Mesenchymal stem cell (in vitro differentiated cells and primary cell): ENCODE measurements around the gene MPST.
A peak's percentile ranks its signal among the peaks of the same experiment; 100 is the strongest.

Source experiments
- DNase-seq: peaks from one replicate; pipeline ENCODE4 v3.0.0-alpha.2; 2013
- H2AFZ ChIP-seq: one replicate; pipeline ENCODE4 v1.6.1; 2013; ENCODE audit warnings: low read depth, mild to moderate bottlenecking, control low read depth, inconsistent platforms, low read length, moderate library complexity
- H2AK5ac ChIP-seq: 2 replicates; pipeline ENCODE4 v1.6.1; 2013; ENCODE audit warnings: low read length, moderate library complexity, mild to moderate bottlenecking, inconsistent platforms; ENCODE audit not compliant: severe bottlenecking
- H2BK120ac ChIP-seq: one replicate; pipeline ENCODE4 v1.6.1; 2013; ENCODE audit warnings: low read depth, mild to moderate bottlenecking, inconsistent platforms, low read length, moderate library complexity
- H2BK12ac ChIP-seq, 2 experiments: one replicate each; pipeline ENCODE4 v1.6.1; 2013; ENCODE audit warnings: inconsistent platforms in 2 of 2, low read length in 2 of 2, mild to moderate bottlenecking in 2 of 2, moderate library complexity in 2 of 2, control low read depth in 1 of 2
- H2BK15ac ChIP-seq: one replicate; pipeline ENCODE4 v1.6.1; 2013; ENCODE audit warnings: mild to moderate bottlenecking, low read depth, inconsistent platforms; ENCODE audit not compliant: poor library complexity, severe bottlenecking
- H2BK5ac ChIP-seq: 2 replicates; pipeline ENCODE4 v1.6.1; 2013; ENCODE audit warnings: low read depth, mild to moderate bottlenecking, low read length, control low read depth, inconsistent platforms; ENCODE audit not compliant: poor library complexity, severe bottlenecking
- H3K14ac ChIP-seq, 2 experiments: one replicate each; pipeline ENCODE4 v1.6.1; 2013; ENCODE audit warnings: inconsistent platforms in 2 of 2, low read length in 2 of 2, control low read depth in 1 of 2, mild to moderate bottlenecking in 1 of 2, moderate library complexity in 1 of 2
- H3K18ac ChIP-seq, 2 experiments: one replicate each; pipeline ENCODE4 v1.6.1; 2013; ENCODE audit warnings: inconsistent platforms in 2 of 2, low read length in 2 of 2, control low read depth in 1 of 2, low read depth in 1 of 2, mild to moderate bottlenecking in 1 of 2
- H3K23ac ChIP-seq, 2 experiments: one replicate each; pipeline ENCODE4 v1.6.1; 2013; ENCODE audit warnings: inconsistent platforms in 2 of 2, low read length in 2 of 2, mild to moderate bottlenecking in 2 of 2, moderate library complexity in 2 of 2, control low read depth in 1 of 2
- H3K27ac ChIP-seq: 2 replicates; pipeline ENCODE4 v1.5.1; 2013; ENCODE audit warnings: mild to moderate bottlenecking, moderate library complexity, low read length, control low read depth, inconsistent platforms; ENCODE audit not compliant: poor library complexity, severe bottlenecking
- H3K27me3 ChIP-seq, 2 experiments: 2 replicates each; pipeline versions ENCODE4 v1.6.1 to v1.7.0; 2013; ENCODE audit warnings: low read length in 2 of 2, mild to moderate bottlenecking in 2 of 2, moderate library complexity in 2 of 2, control low read depth in 1 of 2, inconsistent platforms in 1 of 2; ENCODE audit not compliant: control insufficient read depth in 1 of 2, insufficient read depth in 1 of 2
- H3K36me3 ChIP-seq, 2 experiments: 2 replicates each; pipeline versions ENCODE4 v1.6.1 to v1.7.0; 2013; ENCODE audit warnings: low read length in 2 of 2, control low read depth in 1 of 2, inconsistent platforms in 1 of 2, low read depth in 1 of 2, mild to moderate bottlenecking in 1 of 2; ENCODE audit not compliant: insufficient read depth in 2 of 2, control insufficient read depth in 1 of 2
- H3K4ac ChIP-seq, 2 experiments: one replicate each; pipeline ENCODE4 v1.6.1; 2013; ENCODE audit warnings: inconsistent platforms in 2 of 2, low read length in 2 of 2, mild to moderate bottlenecking in 2 of 2, moderate library complexity in 2 of 2, control low read depth in 1 of 2, low read depth in 1 of 2
- H3K4me1 ChIP-seq: 2 replicates; pipeline ENCODE4 v1.6.1; 2013; ENCODE audit warnings: low read depth, low read length, control low read depth; ENCODE audit not compliant: control insufficient read depth, insufficient read depth
- H3K4me2 ChIP-seq: 2 replicates; pipeline ENCODE4 v1.6.1; 2013; ENCODE audit warnings: low read length, mild to moderate bottlenecking, inconsistent platforms; ENCODE audit not compliant: poor library complexity, severe bottlenecking
- H3K4me3 ChIP-seq, 2 experiments: 2 replicates each; pipeline versions ENCODE4 v1.5.1 to v1.7.0; 2013; ENCODE audit warnings: low read length in 2 of 2, mild to moderate bottlenecking in 2 of 2, control low read depth in 1 of 2, low read depth in 1 of 2; ENCODE audit not compliant: insufficient read depth in 1 of 2
- H3K79me1 ChIP-seq: replicated peaks from 2 replicates; pipeline ENCODE4 v1.6.1; 2013; ENCODE audit warnings: mild to moderate bottlenecking, control low read depth, low read length, inconsistent platforms; ENCODE audit not compliant: poor library complexity, severe bottlenecking
- H3K9ac ChIP-seq: 2 replicates; pipeline ENCODE4 v1.7.0; 2013; ENCODE audit warnings: mild to moderate bottlenecking, low read length, moderate library complexity
- H3K9me3 ChIP-seq: 2 replicates; pipeline ENCODE4 v1.7.0; 2013; ENCODE audit warnings: mild to moderate bottlenecking, low read length; ENCODE audit not compliant: control insufficient read depth
- H4K8ac ChIP-seq: one replicate; pipeline ENCODE4 v1.6.1; 2013; ENCODE audit warnings: inconsistent platforms, mild to moderate bottlenecking, low read length, moderate library complexity
- H4K91ac ChIP-seq: one replicate; pipeline ENCODE4 v1.6.1; 2013; ENCODE audit warnings: mild to moderate bottlenecking, low read length, inconsistent platforms
- WGBS: methylation state at CpG from one replicate; pipeline ENCODE4 v1.1.7; 2013; ENCODE audit warnings: mixed read lengths; 5-methylcytosine and 5-hydroxymethylcytosine counted together

MPST gene

GRCh38 chr22:37037669-37038068, 18.1 kb downstream of the MPST start:
- no peak overlapping the region for H3K18ac ChIP-seq
- 73% methylated on average over 14 of the region's 14 CpGs for WGBS
- H3K4me2 ChIP-seq, result no peak overlapping the region

GRCh38 chr22:37039466-37039865, 19.9 kb downstream of the MPST start:
- Histone ChIP-seq H2BK15ac (no peak overlapping the region), H2AFZ (no peak overlapping the region), H2BK12ac (no peak overlapping the region), H3K27me3 (peaks cover 10 to 35% of the 10 kb centered on the region in 2 experiments), H2AK5ac (no peak overlapping the region), H3K36me3 (no peaks in the 10 kb centered on the region), H3K27ac (no peak overlapping the region), H2BK120ac (no peak overlapping the region), H4K8ac (no peak overlapping the region), H4K91ac (no peak overlapping the region), H3K23ac (no peak overlapping the region), H3K9ac (no peak overlapping the region), H3K9me3 (no peaks in the 10 kb centered on the region), H3K4me2 (no peak overlapping the region), H3K4ac (no peak overlapping the region), H3K18ac (no peak overlapping the region), H3K4me1 (peaks cover 8% of the 10 kb centered on the region), H3K4me3 (no peak overlapping the region), H2BK5ac (no peak overlapping the region), H3K14ac (no peak overlapping the region), H3K79me1 (no peaks in the 10 kb centered on the region)
- WGBS, result 90% methylated on average over 2 of the region's 2 CpGs
- DNase-seq, result no peak

More at GRCh38 chr22:37037669-37038068, 18.1 kb downstream of the MPST start:
- Histone ChIP-seq H3K23ac (no peak overlapping the region), H3K9me3 (no peaks in the 10 kb centered on the region), H2BK12ac (no peak overlapping the region), H3K36me3 (no peaks in the 10 kb centered on the region), H3K14ac (no peak overlapping the region), H2AK5ac (no peak overlapping the region), H2BK15ac (peak overlapping the region; percentile 8), H3K9ac (no peak overlapping the region), H2AFZ (no peak overlapping the region), H3K79me1 (no peaks in the 10 kb centered on the region), H4K91ac (no peak overlapping the region), H3K27me3 (peaks cover 5 to 29% of the 10 kb centered on the region in 2 experiments), H3K4me1 (peaks cover 14% of the 10 kb centered on the region), H2BK5ac (no peak overlapping the region), H4K8ac (no peak overlapping the region), H2BK120ac (no peak overlapping the region), H3K27ac (no peak overlapping the region), H3K4ac (no peak overlapping the region), H3K4me3 (no peak overlapping the region)
- no peak for DNase-seq

- no peak overlapping the region for H3K27ac ChIP-seq
- H2AFZ ChIP-seq, result no peak overlapping the region
- H2AK5ac ChIP-seq, result no peak overlapping the region
- H3K23ac ChIP-seq, result peak overlapping the region in 1 of 2 experiments; percentile 14
- H3K79me1 ChIP-seq, result no peaks in the 10 kb centered on the region
- 78% methylated on average over 3 of the region's 7 CpGs for WGBS
- no peak overlapping the region for H3K4me3 ChIP-seq
- peaks cover 6 to 9% of the 10 kb centered on the region in 2 experiments for H3K27me3 ChIP-seq
- H3K4me2 ChIP-seq, result no peak overlapping the region
- H3K9ac ChIP-seq, result no peak overlapping the region
- H3K18ac ChIP-seq, result no peak overlapping the region
- no peaks in the 10 kb centered on the region for H3K9me3 ChIP-seq
- H2BK5ac ChIP-seq, result no peak overlapping the region
- H2BK12ac ChIP-seq, result no peak overlapping the region
- H4K8ac ChIP-seq, result no peak overlapping the region
- no peak overlapping the region for H2BK15ac ChIP-seq
- H3K4me1 ChIP-seq, result peaks cover 23% of the 10 kb centered on the region
- no peaks in the 10 kb centered on the region for H3K36me3 ChIP-seq
- DNase-seq, result no peak
- H4K91ac ChIP-seq, result no peak overlapping the region
- H2BK120ac ChIP-seq, result no peak overlapping the region
- no peak overlapping the region for H3K4ac ChIP-seq
- no peak overlapping the region for H3K14ac ChIP-seq
Observed at GRCh38 chr22:37043209-37043827, 23.8 kb downstream of the MPST start.

GRCh38 chr22:37043828-37044538, 24.4 kb downstream of the MPST start:
- no peak overlapping the region for H2AK5ac ChIP-seq
- H3K4me2 ChIP-seq, result no peak overlapping the region
- no peak overlapping the region for H3K18ac ChIP-seq
- no peak overlapping the region for H2BK15ac ChIP-seq
- H3K4ac ChIP-seq, result no peak overlapping the region
- no peak overlapping the region for H3K9ac ChIP-seq
- H3K14ac ChIP-seq, result no peak overlapping the region
- H3K4me1 ChIP-seq, result peaks cover 23% of the 10 kb centered on the region
- H2BK120ac ChIP-seq, result no peak overlapping the region
- no peaks in the 10 kb centered on the region for H3K79me1 ChIP-seq
- H3K27ac ChIP-seq, result no peak overlapping the region
- H2BK5ac ChIP-seq, result no peak overlapping the region
- H2AFZ ChIP-seq, result no peak overlapping the region
- no peak overlapping the region for H3K23ac ChIP-seq
- H4K91ac ChIP-seq, result no peak overlapping the region
- H3K27me3 ChIP-seq, result peaks cover 6 to 9% of the 10 kb centered on the region in 2 experiments
- no peak overlapping the region for H2BK12ac ChIP-seq
- no peak overlapping the region for H4K8ac ChIP-seq
- H3K9me3 ChIP-seq, result no peaks in the 10 kb centered on the region
- H3K4me3 ChIP-seq, result no peak overlapping the region
- 62% methylated on average over 14 of the region's 17 CpGs for WGBS
- no peaks in the 10 kb centered on the region for H3K36me3 ChIP-seq
- DNase-seq, result peak; percentile 54
